SK-MEL-5 (cell line): ENCODE measurements around the gene UBXN2A. TPM values are rescaled to one million over a fixed set of nuclear protein-coding genes. Genes with fewer than 3 reads are reported as not detected.
A peak's percentile ranks its signal among the peaks of the same experiment; 100 is the strongest.

Experiments
- DNase-seq: peaks from one replicate; pipeline ENCODE4 v3.0.0-alpha.2; 2016; ENCODE audit warnings: low read depth, low spot score
- in situ Hi-C: cut with HindIII; loops from 2 replicates; pipeline ENCODE4 v1.10.0; 2016; ENCODE audit warnings: low sequenced_read_pairs, high pct_unique_total_duplicates, low pct_unique_long_range_greater_than_20kb
- polyA plus RNA-seq, 2 experiments: library from polyadenylated mRNA; depleted of rRNA; stranded (reverse); fragments of >200 nt; gene quantifications; 2 replicates each; pipeline ENCODE4 v1.2.3, GENCODE V29; 2015
- total RNA-seq: library from RNA; depleted of rRNA; stranded (reverse); fragments of >200 nt; shearing (Covaris generic); gene quantifications from 2 replicates; pipeline ENCODE4 v1.2.3, GENCODE V29; 2014; rRNA removed

Gene UBXN2A, protein sequence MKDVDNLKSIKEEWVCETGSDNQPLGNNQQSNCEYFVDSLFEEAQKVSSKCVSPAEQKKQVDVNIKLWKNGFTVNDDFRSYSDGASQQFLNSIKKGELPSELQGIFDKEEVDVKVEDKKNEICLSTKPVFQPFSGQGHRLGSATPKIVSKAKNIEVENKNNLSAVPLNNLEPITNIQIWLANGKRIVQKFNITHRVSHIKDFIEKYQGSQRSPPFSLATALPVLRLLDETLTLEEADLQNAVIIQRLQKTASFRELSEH
- 37.7 and 39.4 TPM in 2 replicates for total RNA-seq
- polyA plus RNA-seq (2015; cell fraction: cytosol; rRNA removed), result 21.1 and 30.4 TPM in 2 replicates
- polyA plus RNA-seq (2015; cell fraction: nucleus; rRNA removed), result 5.9 and 9.9 TPM in 2 replicates

DNA sequence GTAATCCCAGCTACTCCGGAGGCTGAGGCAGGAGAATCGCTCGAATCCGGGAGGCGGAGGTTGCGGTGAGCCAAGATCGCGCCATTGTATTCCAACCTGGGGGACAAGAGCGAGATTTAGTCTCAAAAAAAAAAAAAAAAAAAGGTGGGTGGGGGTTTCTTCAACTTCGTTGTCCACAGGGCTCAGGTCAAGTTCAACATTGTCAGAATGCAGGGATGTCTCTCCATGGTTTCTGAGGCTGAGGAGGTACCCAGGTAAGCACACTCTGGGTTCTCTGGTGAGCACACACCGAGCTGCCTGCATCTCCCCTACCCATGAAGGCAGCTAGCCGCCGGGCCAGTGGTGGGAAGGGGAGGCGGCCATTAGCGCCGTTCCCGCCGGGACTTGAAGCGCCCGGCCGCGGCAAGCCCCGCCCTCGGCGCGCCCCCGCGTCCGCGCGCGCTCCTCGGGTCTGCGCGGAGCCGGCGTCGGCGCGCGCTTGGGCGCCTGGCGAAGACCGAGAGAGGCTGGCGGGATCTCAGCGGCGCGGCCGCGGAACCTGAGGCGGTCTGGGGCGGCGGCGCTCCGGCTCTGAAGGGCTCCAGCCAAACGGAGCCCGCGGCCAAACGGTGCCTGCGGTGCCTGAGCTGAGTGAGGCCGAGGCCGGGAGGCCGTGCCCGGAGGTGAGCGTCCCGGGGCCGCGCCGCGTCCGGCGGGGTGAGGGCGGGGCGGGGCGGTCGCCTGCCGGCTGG lies at the start of gene UBXN2A:
Gene UBXN2A, plus strand, starts transcription at position 477 of the 731 bp plus-strand sequence. CDS start 17,852 bp downstream, outside the sequence.
- in situ Hi-C loops, result no loop called here
- DNase-seq, result peak; percentile 82

DNA sequence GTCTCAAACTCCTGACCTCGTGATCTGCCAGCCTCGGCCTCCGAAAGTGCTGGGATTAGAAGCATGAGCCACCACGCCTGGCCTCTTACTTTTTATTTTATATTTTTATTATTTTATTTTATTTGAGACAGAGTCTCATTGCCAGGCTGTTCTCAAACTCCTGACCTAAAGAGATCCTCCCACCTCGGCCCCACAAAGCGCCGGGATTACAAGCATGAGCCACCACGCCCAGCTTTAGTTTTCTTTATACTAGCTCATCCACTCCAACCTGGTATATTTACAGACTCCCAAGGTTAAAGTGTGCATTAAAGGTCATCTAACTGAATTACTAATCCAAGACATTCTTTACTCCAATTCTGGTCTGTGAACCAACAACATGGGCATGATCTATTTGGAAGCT lies 40.1 kb upstream of the UBXN2A start:
- in situ Hi-C loops, result no loop called here
- DNase-seq, result no peak

DNA sequence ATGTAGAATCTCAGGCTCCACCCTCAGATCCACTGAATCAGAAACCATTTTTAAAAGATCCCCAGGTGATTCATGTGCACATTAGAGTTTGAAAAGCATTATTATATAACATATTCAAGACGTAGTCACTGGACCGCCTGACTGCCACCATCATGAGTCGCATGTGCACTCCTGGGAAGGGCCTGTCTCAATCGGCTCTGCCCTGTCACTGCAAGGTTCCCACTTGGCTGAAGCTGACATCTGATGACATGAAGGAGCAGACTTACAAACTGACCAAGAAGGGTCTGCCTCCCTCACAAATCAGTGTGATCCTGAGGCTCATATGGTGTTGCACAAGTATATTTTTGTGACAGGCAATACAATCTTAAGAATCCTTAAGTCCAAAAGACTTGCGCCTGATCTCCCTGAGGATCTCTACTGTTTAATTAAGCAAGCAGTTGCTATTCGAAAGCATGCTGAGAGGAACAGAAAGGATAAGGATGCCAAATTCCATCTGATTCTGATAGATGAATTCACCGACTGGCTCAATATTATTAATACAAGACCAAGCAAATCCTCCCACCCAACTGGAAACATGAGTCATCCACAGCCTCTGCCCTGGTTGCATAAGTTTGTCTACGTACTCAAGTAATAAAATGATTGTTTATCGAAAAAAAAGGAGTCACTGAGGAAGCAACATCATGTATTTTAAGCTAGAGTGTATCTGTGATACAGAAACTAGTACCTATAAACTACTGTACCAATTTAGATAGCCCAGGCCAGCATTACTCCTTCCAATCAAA lies 39.5 kb upstream of the UBXN2A start:
- DNase-seq, result no peak
- in situ Hi-C loops, result no loop called here

DNA sequence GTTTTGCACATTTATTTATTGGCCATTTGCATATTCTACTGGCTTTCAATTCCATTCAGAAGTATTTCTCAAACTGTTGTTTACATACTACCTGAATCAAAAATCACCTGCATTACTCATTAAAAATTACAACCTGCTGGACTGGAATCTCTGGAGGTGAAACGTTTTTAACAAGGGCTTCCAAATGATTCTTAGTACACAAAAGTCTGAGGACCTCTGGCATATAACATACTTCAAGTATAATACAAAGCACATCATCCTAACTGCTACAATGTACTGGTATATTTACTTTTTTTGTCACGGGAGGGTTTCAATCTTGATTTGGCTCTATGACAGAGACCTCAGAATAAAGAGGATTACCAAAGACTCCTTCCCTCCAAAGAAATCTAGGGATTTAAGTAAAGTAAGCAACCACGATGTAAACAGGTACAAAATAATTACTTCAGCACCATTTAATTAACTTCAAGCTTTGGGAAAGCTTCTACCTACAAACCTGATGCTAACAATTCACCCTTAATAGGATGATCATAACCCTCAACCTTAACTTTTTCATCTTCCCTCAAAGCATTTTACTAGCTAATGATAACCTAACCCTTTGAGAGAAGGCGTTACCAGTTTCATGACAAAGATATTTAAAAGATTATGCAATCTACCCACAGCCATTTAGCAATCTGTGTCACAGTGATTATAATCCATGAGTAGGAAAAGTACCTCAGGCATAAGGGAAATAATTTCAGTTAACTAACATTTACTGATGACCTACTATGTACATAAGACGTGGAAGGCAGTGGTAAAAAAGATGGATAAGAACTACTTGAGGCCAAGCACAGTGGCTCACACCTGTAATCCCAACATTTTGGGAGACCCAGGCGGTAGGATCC lies 38.1 kb upstream of the UBXN2A start:
- DNase-seq, result no peak
- in situ Hi-C loops, result no loop called here

DNA sequence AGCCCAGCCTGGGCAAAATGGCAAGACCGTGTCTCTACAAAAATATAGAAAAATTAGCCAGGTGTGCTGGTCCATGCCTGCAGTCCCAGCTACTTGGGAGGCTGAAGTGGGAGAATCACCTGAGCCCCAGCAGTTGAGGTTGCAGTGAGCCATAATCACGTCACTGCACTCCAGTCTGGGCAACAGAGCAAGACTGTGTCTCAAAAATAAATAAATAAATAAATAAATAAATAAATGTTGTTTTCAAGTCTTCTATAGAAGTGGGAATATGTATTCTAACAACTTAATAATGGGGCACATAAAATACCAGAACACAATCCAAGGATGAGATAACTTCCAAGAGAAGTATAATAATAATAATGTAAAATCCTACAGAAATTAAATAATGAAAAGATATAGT lies 37.2 kb upstream of the UBXN2A start:
- in situ Hi-C loops, result no loop called here
- no peak for DNase-seq

DNA sequence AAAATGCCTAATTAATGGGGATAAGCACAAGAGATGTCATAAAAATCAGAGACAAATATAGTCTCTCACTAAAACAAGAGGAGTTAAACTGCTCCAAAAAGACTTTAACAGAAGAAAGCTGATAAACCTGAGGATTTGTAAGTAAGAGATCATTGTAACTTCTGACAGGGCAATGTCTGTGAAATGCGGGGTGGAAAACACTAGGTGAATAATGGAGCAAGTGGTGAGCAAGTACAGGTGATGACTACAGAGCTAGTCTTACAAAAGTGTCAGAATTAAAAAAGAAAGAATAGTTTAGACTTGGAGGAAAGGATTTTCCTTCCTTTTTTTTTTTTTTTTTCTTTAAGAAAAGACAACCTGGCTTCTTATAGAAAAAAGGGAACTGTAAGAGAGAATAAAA lies 36.0 kb upstream of the UBXN2A start:
- no peak for DNase-seq
- in situ Hi-C loops, result no loop called here

DNA sequence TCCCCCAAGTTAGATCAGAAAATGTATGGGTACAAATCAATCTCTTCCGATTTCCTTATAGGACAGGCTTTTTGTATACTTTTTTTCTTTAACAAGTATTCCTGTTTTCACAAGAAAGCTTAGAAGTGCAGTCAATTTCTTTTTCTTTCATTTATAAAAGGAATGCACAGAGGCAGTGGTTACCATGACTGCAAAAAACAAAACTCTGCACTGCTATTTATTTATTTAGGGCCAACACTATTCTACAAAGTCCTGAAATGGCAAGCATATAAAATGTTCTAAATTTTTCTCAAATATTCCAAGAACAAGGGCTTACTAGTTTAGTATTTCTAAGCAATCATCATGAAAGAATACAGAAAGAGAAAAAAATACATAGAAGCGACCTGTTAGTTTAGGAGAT lies 35.6 kb upstream of the UBXN2A start:
- no peak for DNase-seq

DNA sequence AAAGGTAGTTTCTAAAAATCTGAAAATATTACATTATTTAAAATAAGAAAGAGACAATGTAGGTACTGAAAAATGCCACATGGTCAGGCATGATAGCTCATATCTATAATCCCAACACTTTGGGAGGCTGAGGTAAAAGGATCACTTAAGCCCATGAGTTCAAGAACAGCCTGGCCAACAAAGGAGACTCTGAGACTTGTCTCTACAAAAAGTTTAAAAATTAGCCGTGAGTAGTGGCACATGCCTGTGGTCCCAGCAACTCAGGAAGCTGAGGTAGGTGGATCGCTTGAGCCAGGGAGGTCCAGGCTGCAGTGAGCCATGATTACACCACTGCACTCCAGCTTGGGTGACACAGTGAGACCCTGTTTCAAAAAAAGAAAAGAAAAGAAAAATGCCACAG lies 35.1 kb upstream of the UBXN2A start:
- in situ Hi-C loops, result no loop called here
- no peak for DNase-seq

More for the DNA sequence above, 35.6 kb upstream of the UBXN2A start:
- in situ Hi-C loops, result no loop called here

DNA sequence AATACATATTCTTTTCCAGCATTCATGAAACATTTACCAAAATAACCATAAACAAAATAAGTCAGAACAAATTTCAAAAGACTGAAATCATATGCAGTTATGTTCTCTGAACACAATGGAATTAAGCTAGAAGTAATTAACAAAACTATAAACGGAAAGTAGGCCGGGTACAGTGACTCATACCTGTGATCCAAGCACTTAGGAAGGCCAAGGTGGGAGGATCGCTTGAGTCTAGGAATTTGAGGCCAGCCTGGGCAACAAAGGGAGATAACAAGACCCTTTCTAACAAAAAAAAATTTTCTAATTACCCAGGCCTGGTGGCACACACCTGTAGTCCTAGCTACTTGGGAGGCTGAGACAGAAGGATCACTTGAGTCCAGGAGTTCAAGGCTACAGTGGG lies 28.2 kb upstream of the UBXN2A start:
- in situ Hi-C loops, result no loop called here
- no peak for DNase-seq

DNA sequence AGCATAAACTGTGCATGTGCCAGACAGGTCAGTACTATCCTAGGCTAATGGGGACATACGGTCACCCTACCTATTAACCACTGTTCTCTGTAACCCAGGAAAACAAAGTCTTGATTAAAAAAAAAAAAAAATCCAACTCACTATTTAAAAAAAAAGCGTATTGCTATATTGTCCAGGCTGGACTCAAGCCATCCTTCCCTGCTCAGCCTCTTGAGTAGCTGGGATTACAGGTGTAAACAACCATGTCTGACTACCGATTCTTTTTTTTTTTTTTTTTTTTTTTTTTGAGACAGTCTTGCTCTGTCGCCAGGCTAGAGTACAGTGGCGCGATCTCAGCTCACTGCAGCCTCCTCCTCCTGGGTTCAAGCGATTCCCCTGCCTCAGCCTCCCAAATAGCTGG lies 24.9 kb upstream of the UBXN2A start:
- DNase-seq, result no peak
- in situ Hi-C loops, result no loop called here

DNA sequence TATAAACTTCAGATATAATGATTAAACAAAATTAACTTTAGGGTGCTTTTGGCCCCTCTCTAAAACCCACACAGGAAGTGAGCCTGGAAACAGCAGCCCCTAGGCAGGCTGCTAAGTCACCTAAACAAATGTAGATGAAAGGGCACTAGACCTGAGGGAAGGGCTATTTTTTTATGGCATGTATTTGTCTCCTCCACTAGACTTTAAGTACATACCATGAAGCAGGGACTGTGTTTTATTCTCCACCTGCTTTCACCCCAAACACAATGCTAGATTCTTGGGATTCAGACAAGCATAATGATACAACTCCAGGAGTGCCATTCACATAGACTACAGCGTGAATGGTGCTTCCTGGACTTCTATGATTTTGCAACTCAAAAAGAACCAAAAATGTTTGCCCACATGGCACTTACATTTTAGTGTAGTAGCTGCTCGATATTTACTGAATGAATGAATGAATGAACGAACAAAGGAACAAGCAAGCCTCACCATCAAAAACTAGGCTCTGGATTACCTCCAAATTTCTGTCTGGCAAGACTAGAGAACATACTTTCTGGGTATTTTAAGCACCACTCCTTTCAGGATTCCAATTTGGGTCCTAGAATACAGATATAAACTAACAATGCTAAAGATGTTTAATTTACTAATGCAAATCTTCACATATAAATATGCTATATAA lies 23.4 kb upstream of the UBXN2A start:
- no peak for DNase-seq
- in situ Hi-C loops, result no loop called here

DNA sequence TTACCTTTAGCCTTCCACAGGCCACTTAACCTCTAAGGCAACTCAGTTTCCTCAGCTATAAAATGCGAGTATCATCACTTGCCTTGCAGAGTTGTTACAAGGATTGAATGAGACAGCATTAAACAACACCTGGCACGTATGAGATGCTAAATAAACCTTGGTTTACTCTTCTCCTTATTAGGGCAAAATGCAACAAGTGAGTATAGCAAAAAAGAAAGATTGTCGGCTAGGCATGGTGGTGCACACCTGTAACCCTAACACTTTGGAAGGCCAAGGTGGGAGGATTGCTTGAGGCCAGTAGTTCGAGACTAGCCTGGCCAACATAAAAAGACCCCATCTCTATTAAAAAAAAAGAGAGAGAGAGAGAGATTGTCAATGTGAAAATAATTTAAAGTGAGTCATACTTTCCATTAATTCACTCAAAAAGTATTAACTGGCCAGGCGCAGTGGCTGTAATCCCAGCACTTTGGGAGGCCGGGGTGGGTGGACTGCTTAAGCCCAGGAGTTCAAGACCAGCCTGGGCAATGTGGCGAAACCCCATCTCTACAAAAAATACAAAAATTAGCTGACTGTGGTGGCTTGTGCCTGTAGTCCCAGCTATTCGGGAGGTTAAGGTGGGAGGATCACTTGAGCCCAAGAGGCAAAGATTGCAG lies 21.3 kb upstream of the UBXN2A start:
- no peak for DNase-seq
- in situ Hi-C loops, result no loop called here

DNA sequence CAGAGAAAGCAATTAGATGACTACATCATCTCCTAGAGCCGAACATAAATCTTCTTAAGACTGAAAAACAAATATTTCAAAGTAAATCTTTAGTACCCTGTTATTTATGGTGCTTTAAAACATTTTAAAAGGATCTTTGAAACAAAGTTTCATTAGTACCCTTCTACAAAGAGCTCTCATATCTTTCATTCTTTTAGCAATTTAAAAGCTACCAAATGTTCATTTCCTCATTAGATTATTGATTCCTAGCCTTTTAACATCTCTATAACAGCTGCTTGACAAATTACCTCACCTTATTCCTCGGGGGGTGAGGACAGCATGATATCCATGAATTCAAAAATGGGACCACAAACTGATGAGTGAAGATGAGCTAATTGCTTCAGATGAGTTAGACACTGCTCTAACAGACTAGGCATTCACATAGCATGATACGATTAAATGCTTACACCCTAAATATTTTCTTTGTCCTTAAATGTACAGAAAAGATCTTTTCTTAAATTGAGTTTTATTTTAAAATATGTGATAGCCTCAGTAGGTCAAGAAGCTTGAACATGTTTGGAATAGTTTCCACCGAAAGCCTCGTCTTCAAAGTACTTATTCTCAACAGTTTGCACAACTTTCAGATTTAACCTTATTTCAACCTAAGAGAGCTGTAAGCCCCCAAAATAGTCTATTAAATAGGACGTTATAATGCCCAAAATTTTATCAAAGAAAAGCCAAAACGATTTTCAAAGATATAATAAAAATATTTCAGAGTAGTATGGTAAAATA lies 15.5 kb upstream of the UBXN2A start:
- DNase-seq, result no peak
- in situ Hi-C loops, result no loop called here

DNA sequence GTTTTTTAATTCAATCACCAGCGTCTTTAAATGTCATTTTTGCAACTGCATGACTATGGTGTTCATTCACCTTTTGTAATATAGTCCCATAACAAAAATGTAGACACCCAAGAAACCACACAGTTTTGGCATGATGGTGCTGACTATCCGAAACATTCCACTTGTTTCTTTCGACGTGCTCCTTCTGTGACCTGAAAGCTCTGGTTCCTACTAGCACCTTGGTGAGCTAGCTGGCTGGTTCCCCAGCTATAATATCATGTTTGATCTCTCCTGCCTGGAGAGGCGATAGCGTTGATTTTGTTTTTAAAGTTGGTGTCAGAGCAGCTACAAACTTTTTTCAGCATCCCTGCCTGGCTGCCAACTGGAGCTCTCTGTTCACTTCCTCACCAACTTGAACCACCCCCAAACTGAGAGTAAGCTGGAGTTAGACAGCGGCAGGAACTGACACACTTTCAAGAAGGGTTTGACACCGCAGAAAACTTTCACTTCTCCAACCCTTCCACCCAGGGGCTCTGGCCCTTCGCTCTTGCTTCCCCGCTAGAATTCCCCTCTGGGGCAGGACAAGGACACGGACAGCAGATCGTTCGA lies 14.5 kb upstream of the UBXN2A start:
- in situ Hi-C loops, result no loop called here
- DNase-seq, result peak; percentile 56

DNA sequence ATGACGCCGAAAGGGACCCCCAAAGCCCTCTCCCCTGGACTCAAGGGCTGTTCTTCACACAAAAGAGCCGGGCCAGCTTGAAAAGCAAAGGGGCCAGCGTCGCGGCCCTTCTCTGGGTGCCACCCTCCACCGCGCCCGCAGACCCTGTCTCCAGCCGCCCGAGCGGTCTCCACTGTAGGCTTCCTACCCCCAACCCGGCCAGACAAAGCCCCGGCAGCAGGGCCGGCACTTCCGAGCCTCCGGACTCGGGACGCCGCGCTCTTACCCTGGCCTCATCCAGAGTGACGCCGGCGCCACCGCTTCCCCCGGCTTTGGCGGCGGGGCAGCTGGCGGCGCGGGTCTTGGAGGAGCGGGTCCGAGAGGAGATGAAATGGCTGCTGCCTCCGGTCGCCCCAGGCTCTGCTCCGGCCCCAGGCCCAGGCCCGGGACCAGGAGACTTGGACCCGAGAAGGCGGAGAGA lies 13.9 kb upstream of the UBXN2A start:
- in situ Hi-C loops, result no loop called here

More for the DNA sequence above, 13.9 kb upstream of the UBXN2A start:
- peak; percentile 26 for DNase-seq
